Effector memory CD4-positive, alpha-beta T cell (primary cell): ENCODE data around the gene KDR.

Source experiments
- DNase-seq, 3 donors: peaks; one replicate each; pipeline ENCODE4 v3.0.0-alpha.2; 2020
- H3K27ac ChIP-seq: 2 replicates; pipeline ENCODE4 v1.7.0; 2013; ENCODE audit warnings: mild to moderate bottlenecking, low read length, moderate library complexity; ENCODE audit not compliant: insufficient read depth, poor library complexity, severe bottlenecking
- H3K27me3 ChIP-seq: replicated peaks from 2 replicates; pipeline ENCODE4 v1.7.0; 2013; ENCODE audit warnings: mild to moderate bottlenecking, low read length; ENCODE audit not compliant: insufficient read depth, control insufficient read depth, poor library complexity, severe bottlenecking
- H3K36me3 ChIP-seq: 2 replicates; pipeline ENCODE4 v1.7.0; 2013; ENCODE audit warnings: mild to moderate bottlenecking, low read length, moderate library complexity; ENCODE audit not compliant: control insufficient read depth, insufficient read depth
- H3K4me1 ChIP-seq: 2 replicates; pipeline ENCODE4 v1.7.0; 2013; ENCODE audit warnings: low read length, mild to moderate bottlenecking; ENCODE audit not compliant: control insufficient read depth, insufficient read depth, poor library complexity, severe bottlenecking
- H3K4me3 ChIP-seq: 2 replicates; pipeline ENCODE4 v1.7.0; 2013; ENCODE audit warnings: low read length, low read depth, mild to moderate bottlenecking; ENCODE audit not compliant: insufficient read depth, poor library complexity, severe bottlenecking
- H3K9me3 ChIP-seq: 2 replicates; pipeline ENCODE4 v1.7.0; 2013; ENCODE audit warnings: mild to moderate bottlenecking, low read length, moderate library complexity; ENCODE audit not compliant: control insufficient read depth

Gene KDR

GRCh38 chr4:55103224-55103623, 22.2 kb downstream of the KDR start:
- Histone ChIP-seq H3K9me3 (no peaks in the 10 kb centered on the region), H3K4me1 (no peaks in the 10 kb centered on the region), H3K4me3 (no peak overlapping the region), H3K27ac (no peak overlapping the region), H3K36me3 (no peaks in the 10 kb centered on the region), H3K27me3 (no peaks in the 10 kb centered on the region)
- DNase-seq, result no peak

DNA sequence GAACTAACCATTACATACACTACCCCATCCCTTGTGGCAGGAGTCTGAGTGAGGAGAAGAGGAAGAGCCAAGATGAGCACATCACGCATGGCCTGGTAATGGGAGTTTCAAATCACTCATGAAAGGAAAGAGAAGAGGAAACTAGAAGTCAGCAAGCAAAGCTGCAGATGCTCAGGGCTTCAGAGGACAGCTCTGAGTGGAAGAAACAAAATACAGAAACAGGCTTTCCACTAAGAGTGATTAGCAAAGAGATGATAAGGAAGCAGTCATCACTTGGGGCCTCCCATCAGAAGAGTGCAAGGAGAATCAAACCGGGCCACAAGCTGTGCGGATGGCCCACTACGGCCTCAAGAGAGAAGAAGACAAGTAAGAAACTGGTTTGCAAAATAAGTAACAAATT, 25.6 kb downstream of the KDR start:
- Histone ChIP-seq H3K27ac (no peak overlapping the region), H3K4me3 (no peak overlapping the region), H3K4me1 (no peaks in the 10 kb centered on the region), H3K9me3 (no peaks in the 10 kb centered on the region), H3K27me3 (no peaks in the 10 kb centered on the region), H3K36me3 (no peaks in the 10 kb centered on the region)
- no peak for DNase-seq

GRCh38 chr4:55098456-55099204, 26.8 kb downstream of the KDR start:
- Histone ChIP-seq H3K4me3 (no peak overlapping the region), H3K9me3 (no peaks in the 10 kb centered on the region), H3K27me3 (no peaks in the 10 kb centered on the region), H3K4me1 (no peaks in the 10 kb centered on the region), H3K36me3 (no peaks in the 10 kb centered on the region), H3K27ac (no peak overlapping the region)
- no peak for DNase-seq

- H3K27ac ChIP-seq, result no peak overlapping the region
- H3K27me3 ChIP-seq, result no peaks in the 10 kb centered on the region
- H3K9me3 ChIP-seq, result no peaks in the 10 kb centered on the region
- no peak overlapping the region for H3K4me3 ChIP-seq
- H3K36me3 ChIP-seq, result no peaks in the 10 kb centered on the region
- no peaks in the 10 kb centered on the region for H3K4me1 ChIP-seq
- no peak for DNase-seq
These were observed 28.8 kb downstream of the KDR start for GRCh38 chr4:55096619-55097018.

DNA sequence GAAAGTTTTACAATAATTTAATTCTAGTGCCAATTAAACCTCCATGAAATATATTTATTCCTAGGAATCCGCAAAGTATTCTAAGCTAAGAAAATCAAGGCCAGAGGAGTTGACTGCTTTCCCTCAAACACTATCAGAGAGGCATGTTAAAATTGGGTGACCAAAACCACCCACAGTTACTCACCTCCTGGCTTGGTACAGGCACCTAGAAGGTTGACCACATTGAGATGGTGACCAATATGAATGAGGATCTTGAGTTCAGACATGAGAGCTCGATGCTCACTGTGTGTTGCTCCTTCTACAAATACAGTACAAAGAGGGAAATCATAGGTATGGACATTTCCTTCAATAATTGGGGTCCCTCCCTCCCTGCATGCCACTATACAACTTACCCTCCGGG, 29.4 kb downstream of the KDR start:
- Histone ChIP-seq H3K9me3 (no peaks in the 10 kb centered on the region), H3K27me3 (no peaks in the 10 kb centered on the region), H3K4me3 (no peak overlapping the region), H3K36me3 (no peaks in the 10 kb centered on the region), H3K27ac (no peak overlapping the region), H3K4me1 (no peaks in the 10 kb centered on the region)
- no peak for DNase-seq

DNA sequence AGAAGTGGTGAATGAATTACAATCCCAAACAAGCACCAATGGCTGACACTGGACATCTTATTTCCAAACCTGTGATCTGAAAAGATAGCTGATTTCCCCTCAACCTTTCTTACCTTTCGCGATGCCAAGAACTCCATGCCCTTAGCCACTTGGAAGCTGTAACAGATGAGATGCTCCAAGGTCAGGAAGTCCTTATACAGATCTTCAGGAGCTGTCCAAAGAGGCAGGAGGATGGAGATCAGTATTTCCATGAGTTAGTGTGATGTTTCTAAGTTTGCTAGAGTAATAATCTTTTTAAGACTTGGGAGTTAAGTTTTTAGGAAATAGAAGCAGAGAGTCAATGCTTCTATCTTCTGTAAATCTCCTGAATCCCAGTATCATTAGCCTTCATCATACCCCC, 32.9 kb downstream of the KDR start:
- Histone ChIP-seq H3K4me1 (no peaks in the 10 kb centered on the region), H3K4me3 (no peak overlapping the region), H3K27me3 (no peaks in the 10 kb centered on the region), H3K27ac (no peak overlapping the region), H3K9me3 (no peaks in the 10 kb centered on the region), H3K36me3 (no peaks in the 10 kb centered on the region)
- DNase-seq, result no peak

DNA sequence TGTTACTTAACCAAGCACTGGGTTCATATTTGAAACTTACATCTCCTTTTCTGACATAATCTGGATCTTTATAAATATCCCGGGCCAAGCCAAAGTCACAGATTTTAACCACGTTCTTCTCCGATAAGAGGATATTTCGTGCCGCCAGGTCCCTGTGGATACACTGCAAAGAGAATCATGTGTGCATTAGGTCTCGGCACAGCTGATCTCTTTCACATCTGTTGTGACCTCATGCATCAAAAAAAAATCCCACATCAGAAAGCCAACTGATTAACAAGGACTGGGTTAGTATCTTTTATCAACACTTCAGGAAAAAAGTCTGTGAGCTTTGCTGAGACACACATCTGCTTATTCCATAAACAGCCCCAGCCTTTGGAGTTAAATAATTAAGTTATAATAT, 35.5 kb downstream of the KDR start:
- Histone ChIP-seq H3K9me3 (no peaks in the 10 kb centered on the region), H3K27me3 (no peaks in the 10 kb centered on the region), H3K36me3 (no peaks in the 10 kb centered on the region), H3K4me1 (no peaks in the 10 kb centered on the region), H3K4me3 (no peak overlapping the region), H3K27ac (no peak overlapping the region)
- DNase-seq, result no peak

- H3K27ac ChIP-seq, result no peak overlapping the region
These were observed 37.5 kb downstream of the KDR start for GRCh38 chr4:55087913-55088260.

GRCh38 chr4:55087009-55087912, 38.1 kb downstream of the KDR start:
- no peak overlapping the region for H3K4me3 ChIP-seq
- no peak overlapping the region for H3K27ac ChIP-seq
- no peaks in the 10 kb centered on the region for H3K36me3 ChIP-seq
- no peak for DNase-seq
- H3K4me1 ChIP-seq, result no peaks in the 10 kb centered on the region
- H3K9me3 ChIP-seq, result no peaks in the 10 kb centered on the region
- no peaks in the 10 kb centered on the region for H3K27me3 ChIP-seq

More at GRCh38 chr4:55087913-55088260, 37.5 kb downstream of the KDR start:
- DNase-seq, result no peak
- Histone ChIP-seq H3K4me3 (no peak overlapping the region), H3K4me1 (no peaks in the 10 kb centered on the region), H3K36me3 (no peaks in the 10 kb centered on the region), H3K27me3 (no peaks in the 10 kb centered on the region), H3K9me3 (no peaks in the 10 kb centered on the region)

- Histone ChIP-seq H3K9me3 (no peaks in the 10 kb centered on the region), H3K27ac (no peak overlapping the region), H3K4me3 (no peak overlapping the region), H3K27me3 (no peaks in the 10 kb centered on the region), H3K4me1 (no peaks in the 10 kb centered on the region), H3K36me3 (no peaks in the 10 kb centered on the region)
- no peak for DNase-seq
These were observed 38.8 kb downstream of the KDR start for GRCh38 chr4:55086578-55086977.
